Mucosa of rectum (tissue), 2 donors: ENCODE data around the gene BTAF1.

Experiments
- H3K27ac ChIP-seq, 2 donors: one replicate each; pipeline ENCODE4 v1.7.0; 2013; ENCODE audit warnings: inconsistent platforms in 2 of 2, low read depth in 2 of 2, low read length in 2 of 2
- H3K27me3 ChIP-seq, 2 donors: one replicate each; pipeline ENCODE4 v1.7.0; 2013; ENCODE audit warnings: low read length in 2 of 2; ENCODE audit not compliant: control insufficient read depth in 2 of 2, insufficient read depth in 2 of 2
- H3K36me3 ChIP-seq, 2 donors: one replicate each; pipeline ENCODE4 v1.7.0; 2013; ENCODE audit warnings: low read length in 2 of 2; ENCODE audit not compliant: control insufficient read depth in 2 of 2, insufficient read depth in 2 of 2
- H3K4me1 ChIP-seq, 2 donors: one replicate each; pipeline ENCODE4 v1.7.0; 2013; ENCODE audit warnings: low read length in 2 of 2, mild to moderate bottlenecking in 1 of 2; ENCODE audit not compliant: control insufficient read depth in 2 of 2, insufficient read depth in 2 of 2
- H3K4me3 ChIP-seq, 2 donors: one replicate each; pipeline ENCODE4 v1.7.0; 2013; ENCODE audit warnings: low read length in 2 of 2
- H3K9ac ChIP-seq, 2 donors: one replicate each; pipeline ENCODE4 v1.7.0; 2013; ENCODE audit warnings: low read length in 2 of 2, low read depth in 1 of 2, mild to moderate bottlenecking in 1 of 2
- H3K9me3 ChIP-seq, 2 donors: one replicate each; pipeline ENCODE4 v1.7.0; 2013; ENCODE audit warnings: low read length in 2 of 2; ENCODE audit not compliant: control insufficient read depth in 2 of 2
- donor health status: healthy.
- donor health status: Normal muscosa, but diverticular disease.

BTAF1 gene

DNA sequence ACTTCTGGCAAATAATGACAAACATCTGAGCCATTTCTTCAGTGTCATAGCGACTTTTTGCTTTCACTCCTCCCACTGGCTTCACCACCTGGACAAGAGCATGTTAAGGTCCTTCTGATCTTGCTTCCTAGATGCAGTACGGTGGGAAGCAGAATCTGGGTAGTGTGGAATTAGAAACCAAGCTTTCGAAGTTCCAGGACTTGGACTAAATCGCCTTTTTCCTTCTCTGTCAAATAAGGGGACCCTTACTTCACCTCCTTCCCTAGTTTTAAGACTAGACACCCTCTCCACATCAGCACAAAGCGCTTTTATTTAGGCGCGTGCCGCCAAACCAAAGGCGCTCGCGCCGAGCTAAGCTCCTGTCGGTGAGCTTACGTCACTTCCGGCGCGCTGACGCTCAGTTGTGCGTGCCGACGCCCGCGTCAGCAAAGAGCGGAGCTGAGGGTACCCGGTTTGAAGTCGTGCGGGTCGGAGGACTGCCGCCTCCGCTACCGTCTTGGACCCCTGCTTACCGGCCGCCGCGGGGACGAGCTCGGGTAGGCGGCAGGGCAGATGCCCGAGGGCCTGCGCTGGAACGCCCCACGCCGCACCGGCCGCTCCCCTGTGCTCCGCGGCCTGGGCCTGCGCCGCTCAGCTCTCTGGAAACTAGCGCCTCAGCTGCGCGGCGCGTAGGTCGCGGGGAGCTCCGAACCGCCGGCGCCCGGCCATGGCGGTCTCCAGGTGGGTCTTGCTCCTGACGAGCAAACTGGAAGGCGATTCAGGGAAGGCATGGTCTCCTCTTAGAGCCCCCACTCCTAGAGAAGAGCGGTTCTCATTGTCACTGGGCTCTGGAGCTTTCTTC, at the start of gene BTAF1:
Gene BTAF1 (plus strand): TSS at position 400 of the 841 bp plus-strand sequence. CDS start 307 bp downstream, at position 707.
- H3K36me3 ChIP-seq, result no peaks in the 10 kb centered on the region
- no peaks in the 10 kb centered on the region for H3K27me3 ChIP-seq
- no peaks in the 10 kb centered on the region for H3K9me3 ChIP-seq
- H3K4me3 ChIP-seq, result peak within 1 kb of the TSS; percentile 94 to 98
- peaks cover 5 to 13% of the 10 kb centered on the region in 2 donors for H3K4me1 ChIP-seq
- H3K27ac ChIP-seq, result peak within 1 kb of the TSS; percentile 96 to 97
- peak within 1 kb of the TSS; percentile 91 to 98 for H3K9ac ChIP-seq

DNA sequence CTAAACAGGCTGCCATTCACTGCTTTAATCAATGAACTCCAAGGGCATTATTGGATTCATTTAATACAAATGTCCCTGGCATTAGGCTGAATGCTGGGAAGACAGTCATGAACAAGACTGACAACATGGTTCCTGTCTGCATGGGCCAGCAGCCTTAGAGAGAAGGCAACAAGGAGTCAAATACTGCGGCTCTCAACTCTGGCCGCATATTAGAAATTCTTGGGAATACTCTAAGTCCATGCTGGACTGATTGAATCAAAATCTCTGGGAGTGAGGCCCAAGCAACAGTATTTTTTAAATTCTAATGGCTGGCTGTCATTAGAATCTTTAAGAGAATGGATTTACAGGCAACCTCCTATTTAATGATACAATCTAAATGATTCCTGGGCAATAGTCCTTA, 48.4 kb upstream of the BTAF1 start:
- Histone ChIP-seq H3K36me3 (no peaks in the 10 kb centered on the region), H3K27me3 (no peaks in the 10 kb centered on the region)

DNA sequence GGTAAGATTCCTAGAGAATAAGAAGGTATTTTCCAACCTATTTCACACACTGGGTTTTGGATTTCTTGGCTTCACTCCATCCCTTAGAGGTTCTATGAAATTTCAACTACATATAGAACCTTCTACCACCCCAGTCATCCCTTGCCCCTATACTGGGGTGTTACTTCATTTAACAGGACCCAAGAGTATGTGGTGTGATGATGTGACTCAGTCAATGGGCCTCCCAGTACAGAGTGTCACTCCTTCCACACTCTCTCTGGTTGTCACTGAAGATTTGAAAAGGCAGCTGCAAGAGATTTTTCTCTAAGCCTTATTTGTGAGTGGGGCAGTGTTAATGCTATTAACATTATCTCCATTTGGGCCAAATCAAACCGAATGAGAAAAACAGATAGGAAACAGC, 47.8 kb upstream of the BTAF1 start:
- H3K4me3 ChIP-seq, result no peak overlapping the region
- no peak overlapping the region for H3K27ac ChIP-seq
- no peaks in the 10 kb centered on the region for H3K27me3 ChIP-seq
- no peaks in the 10 kb centered on the region for H3K9me3 ChIP-seq
- no peaks in the 10 kb centered on the region for H3K36me3 ChIP-seq
- no peaks in the 10 kb centered on the region for H3K4me1 ChIP-seq
- no peak overlapping the region for H3K9ac ChIP-seq

More for the DNA sequence above, 48.4 kb upstream of the BTAF1 start:
- Histone ChIP-seq H3K9ac (no peak overlapping the region), H3K4me1 (no peaks in the 10 kb centered on the region), H3K4me3 (no peak overlapping the region), H3K27ac (no peak overlapping the region), H3K9me3 (no peaks in the 10 kb centered on the region)

- no peak overlapping the region for H3K27ac ChIP-seq
- H3K4me3 ChIP-seq, result no peak overlapping the region
- peaks cover 0 to 6% of the 10 kb centered on the region in 2 donors for H3K4me1 ChIP-seq
These were observed 43.9 kb upstream of the BTAF1 start for GRCh38 chr10:91879515-91880170.

GRCh38 chr10:91880310-91880709, 43.3 kb upstream of the BTAF1 start:
- Histone ChIP-seq H3K4me1 (peaks cover 0 to 6% of the 10 kb centered on the region in 2 donors), H3K36me3 (no peaks in the 10 kb centered on the region), H3K9me3 (no peaks in the 10 kb centered on the region), H3K9ac (no peak overlapping the region), H3K27ac (no peak overlapping the region), H3K4me3 (no peak overlapping the region), H3K27me3 (peaks cover 0 to 3% of the 10 kb centered on the region in 2 donors)

More at GRCh38 chr10:91879515-91880170, 43.9 kb upstream of the BTAF1 start:
- no peak overlapping the region for H3K9ac ChIP-seq
- no peaks in the 10 kb centered on the region for H3K36me3 ChIP-seq
- peaks cover 0 to 3% of the 10 kb centered on the region in 2 donors for H3K27me3 ChIP-seq
- H3K9me3 ChIP-seq, result no peaks in the 10 kb centered on the region

- Histone ChIP-seq H3K4me1 (peaks cover 3 to 11% of the 10 kb centered on the region in 2 donors), H3K9me3 (no peaks in the 10 kb centered on the region), H3K9ac (peak overlapping the region in 1 of 2 donors; percentile 27), H3K27me3 (peaks cover 11 to 17% of the 10 kb centered on the region in 2 donors), H3K36me3 (no peaks in the 10 kb centered on the region), H3K4me3 (peak overlapping the region; percentile 26 to 37), H3K27ac (no peak overlapping the region)
These were observed 39.8 kb upstream of the BTAF1 start for GRCh38 chr10:91883549-91884444.

DNA sequence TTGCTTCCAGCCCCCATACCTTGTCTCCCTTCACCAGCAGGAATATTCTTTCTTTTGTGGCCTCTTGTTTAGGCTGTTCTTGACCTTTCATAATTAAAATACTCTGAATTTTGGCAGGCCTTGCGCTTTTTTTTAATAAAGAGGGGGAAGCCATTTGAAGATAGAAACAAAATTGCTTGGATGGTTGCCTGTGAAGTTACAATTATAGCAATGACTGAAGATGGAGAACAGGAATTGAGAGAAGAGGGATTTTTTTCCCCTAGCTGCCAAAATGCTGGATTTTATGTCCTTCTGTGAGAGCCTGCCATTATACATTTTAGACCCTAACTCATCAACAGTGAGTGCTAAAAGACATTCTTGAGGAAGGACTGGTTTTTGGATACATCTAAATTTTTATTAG, 39.0 kb upstream of the BTAF1 start:
- H3K36me3 ChIP-seq, result no peaks in the 10 kb centered on the region
- no peak overlapping the region for H3K4me3 ChIP-seq
- no peak overlapping the region for H3K27ac ChIP-seq
- no peaks in the 10 kb centered on the region for H3K9me3 ChIP-seq
- peaks cover 3 to 11% of the 10 kb centered on the region in 2 donors for H3K4me1 ChIP-seq
- H3K9ac ChIP-seq, result no peak overlapping the region
- peaks cover 11 to 17% of the 10 kb centered on the region in 2 donors for H3K27me3 ChIP-seq

GRCh38 chr10:91885362-91886079, 38.0 kb upstream of the BTAF1 start:
- H3K27me3 ChIP-seq, result peaks cover 15 to 17% of the 10 kb centered on the region in 2 donors

GRCh38 chr10:91886954-91887271, 36.7 kb upstream of the BTAF1 start:
- Histone ChIP-seq H3K4me1 (peaks cover 3 to 11% of the 10 kb centered on the region in 2 donors), H3K4me3 (peak overlapping the region; percentile 56 to 72), H3K27me3 (peaks cover 15 to 17% of the 10 kb centered on the region in 2 donors), H3K27ac (no peak overlapping the region), H3K36me3 (no peaks in the 10 kb centered on the region), H3K9ac (no peak overlapping the region), H3K9me3 (no peaks in the 10 kb centered on the region)

More at GRCh38 chr10:91885362-91886079, 38.0 kb upstream of the BTAF1 start:
- Histone ChIP-seq H3K4me1 (peaks cover 3 to 11% of the 10 kb centered on the region in 2 donors), H3K9me3 (no peaks in the 10 kb centered on the region), H3K36me3 (no peaks in the 10 kb centered on the region), H3K9ac (no peak overlapping the region), H3K27ac (no peak overlapping the region), H3K4me3 (no peak overlapping the region)
